Measurements from ENCODE around the gene SLAMF8.

DNA sequence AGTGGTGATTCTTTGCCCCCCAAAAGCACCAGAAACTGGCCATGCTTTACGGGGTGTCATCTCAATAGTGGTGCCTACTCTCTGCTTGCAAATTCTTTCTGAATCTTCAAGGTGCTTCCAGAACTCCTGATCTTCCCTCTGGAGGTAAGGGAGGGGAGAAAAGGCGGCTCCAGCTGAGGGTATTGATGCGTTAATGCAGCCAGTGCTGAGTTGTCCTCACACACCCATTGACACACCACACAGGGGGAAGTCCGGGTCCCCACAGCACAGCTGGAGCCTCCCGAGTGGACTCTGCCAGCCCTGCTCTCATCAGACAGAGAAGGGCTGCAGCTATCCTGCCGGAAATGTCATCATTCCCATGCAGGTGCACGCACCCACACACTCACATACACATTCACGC is 34.5 kb downstream of the SLAMF8 start:
- TF ChIP-seq POLR2A (IDR thresholded peaks at IDR 0.05; ENCODE audit: low read depth, low read length) (no peak), TAF1 (IDR thresholded peaks at IDR 0.05; ENCODE audit: borderline replicate concordance, low read depth, low read length) (no peak), POLR2AphosphoS5 (IDR thresholded peaks at IDR 0.05; ENCODE audit: low read depth, low read length) (no peak)

Data from GM12892 (cell line).